CD4-positive, alpha-beta T cell (primary cell): ENCODE data around the gene CAPS2. TPM values are rescaled to one million over a fixed set of nuclear protein-coding genes. Genes with fewer than 3 reads are reported as not detected.

Source experiments
- ATAC-seq: fragments of 200-7000 bp; cut with Tn5 transposase; one replicate; pipeline ENCODE4 v1.10.0; 2022; ENCODE audit warnings: mild to moderate bottlenecking; ENCODE audit not compliant: poor library complexity
- CTCF ChIA-PET: fragments of 350-600 bp; sonication (Branson Sonifier 250); formaldehyde crosslinking; loops from one replicate; lab custom pipeline; 2021; ENCODE audit warnings: antibody characterized with exemption, inconsistent platforms; lab: Charles Lee
- POLR2A ChIA-PET: fragments of 350-600 bp; sonication (Branson Sonifier 250); formaldehyde crosslinking; loops from one replicate; lab custom pipeline; 2021; ENCODE audit warnings: antibody characterized with exemption, inconsistent platforms; lab: Charles Lee
- DNase-seq, 14 experiments: peaks; one replicate each; pipeline ENCODE4 v3.0.0-alpha.2; 2013 to 2020; ENCODE audit warnings: mixed read lengths in 2 of 14
- H3K27ac ChIP-seq, 2 donors: one replicate each; pipeline versions ENCODE4 v1.5.1 to v1.7.0; 2013; ENCODE audit warnings: low read length in 2 of 2, low read depth in 1 of 2, mild to moderate bottlenecking in 1 of 2
- H3K27me3 ChIP-seq, 2 experiments: 1 replicate in 1 of 2; 2 replicates in 1 of 2; pipeline versions ENCODE4 v1.6.1 to v1.7.0; 2013; ENCODE audit warnings: low read length in 2 of 2, control low read depth in 1 of 2, mild to moderate bottlenecking in 1 of 2, moderate library complexity in 1 of 2; ENCODE audit not compliant: insufficient read depth in 2 of 2, control insufficient read depth in 1 of 2
- H3K36me3 ChIP-seq: one replicate; pipeline ENCODE4 v1.6.1; 2013; ENCODE audit warnings: low read length, control low read depth; ENCODE audit not compliant: insufficient read depth
- H3K4me1 ChIP-seq: one replicate; pipeline ENCODE4 v1.6.1; 2013; ENCODE audit warnings: low read length, control low read depth; ENCODE audit not compliant: insufficient read depth
- H3K4me3 ChIP-seq: one replicate; pipeline ENCODE4 v1.5.1; 2013; ENCODE audit warnings: mild to moderate bottlenecking, low read length, moderate library complexity
- H3K9me3 ChIP-seq, 2 experiments: 1 replicate in 1 of 2; 2 replicates in 1 of 2; pipeline versions ENCODE4 v1.6.1 to v1.7.0; 2013; ENCODE audit warnings: low read length in 2 of 2, mild to moderate bottlenecking in 2 of 2, control low read depth in 1 of 2, moderate library complexity in 1 of 2; ENCODE audit not compliant: control insufficient read depth in 1 of 2, insufficient read depth in 1 of 2
- H3K27ac Mint-ChIP-seq: one replicate; pipeline ENCODE4 v1.8.0; 2020; ENCODE audit warnings: mixed read lengths
- H3K27me3 Mint-ChIP-seq: one replicate; pipeline ENCODE4 v1.8.0; 2021; ENCODE audit warnings: mixed read lengths
- H3K36me3 Mint-ChIP-seq: one replicate; pipeline ENCODE4 v1.8.0; 2021; ENCODE audit warnings: low read depth, mixed read lengths
- H3K4me1 Mint-ChIP-seq: one replicate; pipeline ENCODE4 v1.8.0; 2021; ENCODE audit warnings: low read depth, mixed read lengths
- H3K4me3 Mint-ChIP-seq: one replicate; pipeline ENCODE4 v1.8.0; 2020; ENCODE audit warnings: mild to moderate bottlenecking, mixed read lengths
- H3K9me3 Mint-ChIP-seq: one replicate; pipeline ENCODE4 v1.8.0; 2020; ENCODE audit warnings: mixed read lengths
- CTCF ChIP-seq: fragments of 200-600 bp; IDR thresholded peaks from one replicate; pipeline ENCODE4 v1.8.0; 2022; ENCODE audit warnings: antibody characterized with exemption, mild to moderate bottlenecking
- intact Hi-C, 2 experiments: fragments of 100-400 bp; cut with DNase I in 1 of 2; cut with micrococcal nuclease in 1 of 2; formaldehyde crosslinking; loops; one replicate each; pipeline versions ENCODE4 v1.15.1 to v1.9.0; 2023 to 2025; cut with DNase I, micrococcal nuclease
- total RNA-seq, 174 experiments: library from RNA in 2 of 174; stranded (reverse) in 2 of 174; gene quantifications; one replicate each; pipeline ENCODE4 v1.2.3 and lab custom pipeline; 2021 to 2026

CAPS2 gene
- total RNA-seq, 2 experiments from 2014 or later: 1.3 to 1.9 TPM

GRCh38 chr12:75245108-75245507 is 85.0 kb downstream of the CAPS2 start:
- H3K27me3 ChIP-seq: peaks cover 0 to 6% of the 10 kb centered on the region in 2 experiments
- Mint-ChIP-seq H3K27me3 (peaks cover 5% of the 10 kb centered on the region), H3K4me3 (no peak overlapping the region), H3K36me3 (no peaks in the 10 kb centered on the region), H3K4me1 (no peaks in the 10 kb centered on the region), H3K9me3 (peaks cover 6% of the 10 kb centered on the region), H3K27ac (no peak overlapping the region)
- no peak for ATAC-seq
- no peak for DNase-seq
- no peaks in the 10 kb centered on the region for H3K4me1 ChIP-seq
- no peaks in the 10 kb centered on the region for H3K9me3 ChIP-seq
- POLR2A ChIA-PET: no interaction called here
- H3K4me3 ChIP-seq: no peak overlapping the region
- no peaks in the 10 kb centered on the region for H3K36me3 ChIP-seq
- intact Hi-C loops: no loop called here
- no peak overlapping the region for H3K27ac ChIP-seq
- CTCF ChIA-PET: no interaction called here
- TF ChIP-seq CTCF: no peak

- no peak overlapping the region for H3K4me3 Mint-ChIP-seq
- H3K9me3 Mint-ChIP-seq: peaks cover 6% of the 10 kb centered on the region
- no peak for ATAC-seq
- H3K4me1 Mint-ChIP-seq: no peaks in the 10 kb centered on the region
- no peaks in the 10 kb centered on the region for H3K9me3 ChIP-seq
- H3K27me3 Mint-ChIP-seq: peaks cover 10% of the 10 kb centered on the region
- H3K36me3 Mint-ChIP-seq: no peaks in the 10 kb centered on the region
- TF ChIP-seq CTCF: no peak
- no peak overlapping the region for H3K27ac ChIP-seq
- DNase-seq: no peak
- H3K4me1 ChIP-seq: no peaks in the 10 kb centered on the region
- peaks cover 0 to 6% of the 10 kb centered on the region in 2 experiments for H3K27me3 ChIP-seq
- H3K4me3 ChIP-seq: no peak overlapping the region
- POLR2A ChIA-PET: no interaction called here
- no peaks in the 10 kb centered on the region for H3K36me3 ChIP-seq
- CTCF ChIA-PET: no interaction called here
- intact Hi-C loops: no loop called here
- no peak overlapping the region for H3K27ac Mint-ChIP-seq
These were observed 90.1 kb downstream of the CAPS2 start for GRCh38 chr12:75239987-75240386.

GRCh38 chr12:75236206-75236605 is 93.9 kb downstream of the CAPS2 start:
- Mint-ChIP-seq H3K27me3 (peaks cover 5% of the 10 kb centered on the region), H3K27ac (no peak overlapping the region), H3K4me1 (no peaks in the 10 kb centered on the region), H3K36me3 (no peaks in the 10 kb centered on the region), H3K9me3 (peaks cover 4% of the 10 kb centered on the region), H3K4me3 (no peak overlapping the region)
- ChIA-PET POLR2A (no interaction called here), CTCF (no interaction called here)
- H3K27me3 ChIP-seq: no peaks in the 10 kb centered on the region
- ATAC-seq: no peak
- TF ChIP-seq CTCF: no peak
- no peaks in the 10 kb centered on the region for H3K9me3 ChIP-seq
- no peak overlapping the region for H3K4me3 ChIP-seq
- DNase-seq: no peak
- H3K36me3 ChIP-seq: no peaks in the 10 kb centered on the region
- intact Hi-C loops: no loop called here
- no peak overlapping the region for H3K27ac ChIP-seq
- H3K4me1 ChIP-seq: no peaks in the 10 kb centered on the region
